NCI-H1694 (cell line): ENCODE data around the gene SRRM4.

Source experiments
- DNase-seq: peaks from one replicate; lab custom pipeline; 2025; lab: John Stamatoyannopoulos, UW

SRRM4 gene

DNA sequence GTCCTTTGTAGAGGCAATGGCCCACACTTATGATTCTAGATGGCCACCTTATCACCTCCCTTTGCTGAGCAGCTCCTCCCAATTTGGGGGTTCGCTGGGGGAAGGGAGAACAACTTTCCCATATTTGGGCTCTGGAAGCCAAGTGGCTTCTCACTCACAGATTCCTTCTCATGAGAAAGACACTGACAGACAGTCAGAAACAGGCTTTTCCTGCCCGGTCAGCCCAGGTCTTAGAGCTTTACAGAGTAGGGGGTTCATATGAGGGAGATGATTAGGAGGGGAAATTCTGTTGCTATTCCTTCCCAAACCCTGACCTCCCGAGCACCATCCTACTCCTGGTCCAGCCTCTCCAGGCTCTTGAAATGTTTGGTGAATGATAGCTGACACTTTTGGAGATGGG, 137.3 kb downstream of the SRRM4 start:
- DNase-seq: no peak

GRCh38 chr12:119122047-119122446, 140.7 kb downstream of the SRRM4 start:
- DNase-seq: no peak

GRCh38 chr12:119122751-119123150, 141.4 kb downstream of the SRRM4 start:
- DNase-seq: no peak

DNA sequence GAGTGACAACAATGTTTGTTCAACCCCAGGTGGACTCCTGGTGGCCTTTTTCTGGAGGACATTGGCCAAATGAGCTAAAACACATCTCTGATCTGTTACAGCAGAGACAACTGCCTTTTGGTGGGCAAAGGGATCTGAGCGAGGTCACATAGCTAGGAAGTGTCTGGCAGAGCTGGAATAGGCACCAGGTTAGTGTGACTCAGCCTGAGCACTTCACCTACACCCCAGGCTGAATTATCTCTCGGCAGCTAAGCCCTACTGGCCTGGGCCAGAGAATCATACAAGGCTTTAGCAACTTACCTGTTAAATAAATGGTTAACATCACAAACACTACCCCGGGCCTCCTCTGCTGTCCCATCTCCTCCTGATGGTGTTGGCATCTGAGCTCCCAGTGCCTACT, 147.2 kb downstream of the SRRM4 start:
- DNase-seq: no peak

DNA sequence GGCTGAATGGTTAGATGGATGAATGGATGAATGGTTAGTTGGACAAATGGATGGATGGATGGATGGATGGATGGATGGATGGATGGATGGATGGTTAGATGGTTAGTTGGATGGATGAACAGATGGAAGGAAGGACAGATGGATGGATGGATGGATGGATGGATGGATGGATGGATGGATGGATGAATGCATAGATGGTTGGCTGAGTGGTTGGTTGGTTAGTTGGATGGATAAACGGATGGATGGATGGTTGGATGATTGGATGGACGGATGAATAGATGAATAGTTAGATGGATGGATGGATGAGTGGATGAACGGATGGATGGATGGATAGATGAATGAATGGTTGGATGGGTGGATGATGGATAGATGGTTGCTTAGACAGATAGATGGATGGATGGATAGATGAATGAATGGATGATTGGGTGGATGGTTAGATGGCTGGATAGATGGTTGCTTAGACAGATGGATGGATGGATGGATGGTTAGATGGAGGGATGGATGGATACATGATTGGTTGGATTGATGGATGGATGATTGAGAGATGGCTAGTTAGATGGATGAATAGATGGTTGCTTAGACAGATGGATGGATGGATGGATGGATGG, 148.6 kb downstream of the SRRM4 start:
- DNase-seq: no peak

DNA sequence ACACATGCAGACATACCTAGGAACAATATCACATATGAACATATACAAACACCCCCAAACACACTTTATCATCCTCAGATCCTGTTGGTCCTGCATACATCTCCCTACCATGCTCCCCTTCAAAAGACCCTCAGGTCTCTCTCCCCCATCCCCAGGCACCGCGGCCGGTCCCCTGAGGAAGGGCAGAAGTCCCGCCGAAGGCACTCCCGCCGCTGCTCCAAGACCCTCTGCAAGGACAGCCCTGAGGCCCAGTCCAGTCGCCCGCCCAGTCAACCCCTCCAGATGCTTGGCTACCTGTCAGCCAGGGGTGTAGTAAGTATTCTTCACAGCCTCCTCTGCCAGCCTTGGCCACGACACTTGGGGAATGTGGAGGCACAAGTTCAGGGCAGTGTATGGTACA, 149.2 kb downstream of the SRRM4 start:
- DNase-seq: no peak

- no peak for DNase-seq
Observed at GRCh38 chr12:119134284-119135072, 153.1 kb downstream of the SRRM4 start.

- no peak for DNase-seq
Observed at GRCh38 chr12:119136811-119137410, 155.6 kb downstream of the SRRM4 start.

DNA sequence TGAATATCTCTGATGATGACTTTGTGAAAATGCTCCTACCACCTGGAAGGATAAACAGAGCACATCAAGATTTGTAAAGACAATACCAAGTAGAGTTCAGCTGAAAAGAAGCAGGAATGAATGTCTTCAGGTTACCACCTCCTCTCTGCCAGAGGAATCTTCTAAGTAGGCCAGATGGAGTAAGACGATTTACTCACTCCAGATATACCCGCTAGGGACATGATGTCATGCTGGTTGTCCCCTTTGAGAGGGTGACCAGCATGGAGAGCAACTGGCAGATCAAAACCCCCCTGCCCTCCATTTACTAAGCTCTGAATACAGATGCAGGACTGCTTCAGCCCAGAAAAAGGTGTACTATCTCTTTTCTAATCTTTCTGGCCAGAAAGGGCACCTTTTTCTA, 158.1 kb downstream of the SRRM4 start:
- DNase-seq: no peak

GRCh38 chr12:119145367-119145766, 164.0 kb downstream of the SRRM4 start:
- no peak for DNase-seq

DNA sequence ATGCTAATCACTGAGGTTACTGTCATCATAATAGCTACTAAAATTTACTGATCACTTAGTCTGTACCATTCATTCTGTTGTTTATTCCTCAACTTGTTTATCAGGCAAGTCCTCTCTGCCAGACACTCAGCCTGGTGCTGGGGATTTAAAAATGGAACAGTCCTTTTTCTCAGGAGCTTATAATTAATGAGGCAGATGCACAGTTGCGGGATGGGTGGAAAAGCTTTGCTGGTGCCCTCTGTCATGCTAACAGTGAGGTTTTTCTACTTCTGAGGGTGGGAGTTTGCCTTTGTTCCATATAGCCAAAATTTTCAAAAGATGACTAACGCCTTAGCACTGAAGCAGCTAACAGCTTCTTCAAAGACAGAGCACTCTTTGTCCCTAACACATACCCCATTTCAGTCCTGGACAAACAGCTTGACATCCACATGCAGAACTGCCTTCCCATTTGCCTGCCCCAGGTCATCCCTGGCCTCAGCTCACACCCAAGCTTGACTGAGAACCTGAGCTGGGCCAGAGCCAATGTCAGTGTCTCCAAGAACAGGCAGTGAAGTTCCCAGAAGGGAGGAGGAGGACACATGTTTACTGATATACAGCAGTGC, 166.6 kb downstream of the SRRM4 start:
- no peak for DNase-seq

DNA sequence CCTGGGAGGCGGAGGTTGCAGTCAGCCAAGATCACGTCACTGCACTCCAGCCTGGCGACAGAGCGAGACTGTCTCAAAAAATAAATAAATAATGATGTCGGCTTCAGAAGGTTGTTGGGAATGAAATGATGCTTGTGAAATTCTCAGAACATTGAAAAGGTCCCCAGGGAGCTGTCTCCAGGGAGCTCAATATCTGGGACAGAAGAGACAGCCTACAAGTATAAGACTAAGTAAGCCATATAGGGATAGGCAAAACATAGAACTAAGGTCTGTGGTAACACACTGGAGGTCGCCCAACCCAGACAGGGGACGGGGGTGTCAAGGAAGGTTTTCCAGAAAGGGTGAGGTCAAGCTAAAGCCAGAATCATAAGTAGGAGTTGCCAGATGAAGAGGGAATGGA, 167.9 kb downstream of the SRRM4 start:
- DNase-seq: no peak

DNA sequence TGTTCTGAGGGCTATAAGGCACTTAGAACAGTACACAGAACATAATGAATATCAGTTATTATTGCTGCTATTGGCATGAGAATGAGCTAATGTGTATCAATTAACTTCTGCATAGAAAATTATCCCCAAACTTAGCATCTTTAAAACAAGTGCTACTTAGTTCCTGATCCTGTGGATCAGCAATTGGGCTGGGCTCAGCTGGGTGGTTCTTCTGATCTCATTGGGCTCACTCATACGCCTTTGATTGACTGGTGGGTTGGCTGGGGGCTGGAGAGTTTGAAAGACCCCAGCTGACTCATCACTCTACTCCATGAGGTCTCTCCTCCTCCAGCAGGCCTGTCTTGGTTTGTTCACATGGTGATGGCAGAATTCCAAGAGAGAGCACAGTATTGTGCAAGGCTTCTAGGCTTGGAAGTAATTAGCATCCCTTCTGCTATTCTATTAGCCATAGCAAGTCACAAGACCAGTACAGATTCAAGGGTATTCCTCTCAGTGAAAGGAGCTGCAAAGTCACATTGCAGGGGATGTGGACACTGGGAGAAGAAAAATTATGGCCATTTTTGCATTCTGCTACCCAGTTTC, 170.2 kb downstream of the SRRM4 start:
- DNase-seq: no peak

DNA sequence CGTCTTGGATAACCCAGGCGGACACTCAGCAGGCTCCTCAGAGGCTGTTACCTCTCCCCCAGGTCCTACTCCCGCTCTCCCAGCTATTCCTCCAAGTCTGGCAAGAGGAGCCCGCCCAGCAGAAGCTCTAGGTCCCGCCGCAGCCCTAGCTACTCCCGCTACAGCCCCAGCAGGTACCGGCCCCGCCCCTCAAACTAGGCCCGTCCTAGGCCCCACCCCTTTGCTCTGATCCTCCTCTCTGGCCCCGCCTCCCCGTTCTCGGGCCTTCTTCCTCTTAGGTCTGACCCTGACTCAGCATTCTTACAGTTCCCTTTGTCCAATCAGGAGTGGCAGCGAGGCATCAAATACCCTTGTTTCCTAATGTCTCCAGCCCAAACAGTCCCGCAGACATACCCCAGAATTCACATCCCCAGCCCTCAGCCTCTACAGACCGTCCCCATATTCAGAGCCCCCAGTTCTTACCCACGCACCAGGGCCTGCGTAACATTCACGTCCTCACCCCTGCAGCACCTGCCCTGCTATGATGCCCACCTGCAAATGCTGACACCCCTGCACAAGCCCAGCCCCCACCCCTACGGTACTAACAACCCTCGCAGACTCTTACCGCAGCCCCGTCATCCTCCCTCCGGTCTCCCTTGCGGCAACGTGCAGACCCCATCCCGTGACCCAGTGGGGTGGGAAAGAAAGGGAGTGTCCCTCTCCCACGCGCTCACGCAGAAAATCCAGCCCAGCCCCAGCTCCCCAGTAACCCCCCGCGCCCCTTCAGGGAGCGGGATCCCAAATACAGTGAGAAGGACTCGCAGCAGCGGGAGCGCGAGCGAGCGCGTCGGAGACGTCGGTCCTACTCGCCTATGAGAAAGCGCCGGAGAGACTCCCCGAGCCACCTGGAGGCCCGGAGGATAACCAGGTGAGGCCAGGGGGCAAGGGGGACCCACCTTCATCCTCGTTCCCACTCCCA, 172.4 kb downstream of the SRRM4 start:
- DNase-seq: no peak

DNA sequence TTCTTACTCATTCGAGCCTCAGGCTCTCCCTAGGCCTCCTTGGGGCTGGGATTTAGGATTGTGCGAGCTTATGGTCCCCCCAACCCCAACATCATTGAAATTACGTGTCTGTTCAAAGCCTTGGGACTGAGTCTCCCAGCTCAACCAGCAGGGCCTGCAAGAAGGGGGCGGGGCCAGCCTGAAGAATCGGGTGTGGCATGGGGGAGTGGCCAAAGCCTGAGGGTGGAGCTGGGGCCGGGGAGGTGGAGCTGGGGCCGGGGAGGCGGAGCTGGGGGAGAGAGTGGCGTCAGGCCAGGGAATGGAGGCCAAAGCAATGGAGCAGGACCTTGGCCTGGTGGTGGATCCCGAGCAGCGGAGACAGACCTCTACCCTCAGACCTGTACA, 173.1 kb downstream of the SRRM4 start:
- no peak for DNase-seq

DNA sequence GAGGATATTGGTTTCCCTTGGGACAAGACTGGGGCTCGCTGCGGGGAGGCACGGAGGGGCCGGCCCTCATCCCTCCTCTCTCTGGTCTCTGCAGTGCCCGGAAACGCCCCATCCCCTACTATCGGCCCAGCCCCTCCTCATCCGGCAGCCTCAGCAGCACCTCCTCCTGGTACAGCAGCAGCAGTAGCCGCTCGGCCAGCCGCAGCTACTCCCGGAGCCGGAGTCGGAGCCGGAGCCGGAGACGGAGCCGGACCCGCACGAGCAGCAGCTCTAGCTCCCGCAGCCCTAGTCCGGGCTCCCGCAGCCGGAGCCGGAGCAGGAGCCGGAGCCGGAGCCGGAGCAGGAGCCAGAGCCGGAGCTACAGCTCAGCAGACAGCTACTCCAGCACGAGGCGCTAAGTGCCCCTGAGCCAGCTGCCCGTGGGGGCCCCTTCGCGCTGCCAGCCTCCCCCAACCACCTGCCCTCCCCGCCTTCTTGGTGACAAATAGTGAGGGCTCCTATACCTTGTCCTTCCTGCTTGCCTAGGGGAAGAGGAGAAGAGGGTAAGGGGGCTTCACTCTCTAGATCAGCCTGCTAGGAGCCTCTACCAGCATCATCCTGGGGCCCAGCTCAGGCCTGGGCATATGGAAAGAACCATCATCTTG, 175.2 kb downstream of the SRRM4 start:
- DNase-seq: no peak

DNA sequence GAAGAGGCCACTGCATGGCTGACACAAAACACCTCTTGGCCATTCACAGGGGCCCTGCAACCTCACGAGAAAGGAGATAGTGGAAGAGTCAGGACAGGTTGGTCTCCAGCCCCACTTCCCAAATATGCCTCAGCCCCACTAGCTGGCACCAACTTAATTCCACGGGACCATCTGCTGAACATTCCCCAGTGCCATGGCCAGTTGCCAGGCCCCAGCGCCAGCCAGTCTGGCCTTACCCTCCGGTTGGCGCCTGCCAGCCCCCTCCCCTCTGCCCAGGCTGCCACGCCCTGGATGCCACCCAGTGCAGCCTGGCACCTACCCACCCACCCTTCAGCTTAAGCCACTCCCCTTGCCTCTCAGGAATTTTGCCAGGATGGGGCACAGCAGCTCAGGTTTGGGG, 176.2 kb downstream of the SRRM4 start:
- peak; percentile 85 for DNase-seq

DNA sequence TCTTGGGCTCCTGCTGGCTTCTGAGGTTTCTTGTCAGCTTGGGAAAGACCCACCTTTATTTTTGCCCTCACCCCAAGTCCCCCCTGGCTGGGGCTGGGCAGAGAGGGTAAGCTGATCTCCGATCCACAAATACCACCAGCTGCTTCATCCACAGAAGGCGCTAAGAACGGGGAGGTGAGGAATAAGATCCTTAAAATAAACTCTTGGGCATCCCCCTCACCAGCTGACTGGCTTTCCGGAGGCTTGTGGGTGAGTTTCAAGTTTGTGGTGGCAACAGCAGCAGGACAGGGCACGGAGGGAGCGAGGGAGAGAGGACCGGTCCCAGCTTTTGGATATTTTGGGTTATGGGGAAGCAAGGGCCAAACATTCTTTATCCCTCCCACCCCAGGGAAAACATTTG, 176.6 kb downstream of the SRRM4 start:
- DNase-seq: peak; percentile 42

DNA sequence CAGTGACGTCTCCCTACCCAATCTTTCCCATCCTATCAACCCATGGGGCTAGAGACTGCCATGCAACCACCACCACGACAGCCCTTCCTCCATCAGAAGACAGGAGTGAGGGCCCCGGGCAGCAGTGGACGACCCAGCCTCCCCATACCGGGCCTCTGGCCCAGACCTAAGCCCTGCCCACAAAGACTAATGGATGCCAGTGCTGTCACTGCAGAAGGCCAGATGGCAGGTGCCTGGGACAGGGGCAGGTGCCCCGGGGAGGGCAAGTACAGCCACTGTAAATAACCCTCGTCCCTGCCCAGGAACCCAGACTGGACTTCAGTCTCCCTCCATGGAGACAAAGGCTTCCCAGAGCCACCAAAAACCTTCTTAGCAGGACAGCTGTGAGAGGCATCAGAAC, 177.1 kb downstream of the SRRM4 start:
- DNase-seq: no peak

- no peak for DNase-seq
Observed at GRCh38 chr12:119159844-119160243, 178.5 kb downstream of the SRRM4 start.

DNA sequence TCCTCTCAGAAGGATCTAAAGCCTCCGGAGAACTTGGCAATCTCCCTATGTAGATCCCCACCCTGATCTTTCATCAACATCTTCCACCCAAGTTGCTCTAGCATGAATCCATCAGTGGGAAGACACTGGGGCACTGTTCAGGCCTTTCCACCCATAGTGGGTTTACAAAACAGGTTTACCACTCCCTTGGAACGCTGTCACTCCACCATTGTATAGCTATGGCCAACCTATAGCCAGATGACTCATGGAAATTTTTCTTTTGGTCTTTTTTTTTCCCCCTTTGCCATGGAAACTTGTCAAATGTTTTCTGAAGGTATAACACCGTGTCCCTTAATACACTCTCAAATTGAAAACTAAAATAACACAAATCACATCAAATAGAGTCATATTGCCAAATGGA, 186.6 kb downstream of the SRRM4 start:
- no peak for DNase-seq
